ENCODE results near the gene FOXO3.

- no peak for TF ChIP-seq CTCF (conservative IDR thresholded peaks at IDR 0.05 in 1 of 2, IDR thresholded peaks at IDR 0.05 in 1 of 2; ENCODE audit: extremely low read depth in 1 of 2, insufficient read depth in 1 of 2, low read depth in 1 of 2, low read length in 2 of 2)
- TF ChIP-seq EZH2 (IDR thresholded peaks at IDR 0.05; ENCODE audit: borderline replicate concordance, low read length), result no peak
These were observed 17.4 kb upstream of the FOXO3 start for GRCh38 chr6:108543175-108543940.

Data from mammary epithelial cell (primary cell).